Fibroblast of lung (primary cell): Measurements from ENCODE around the gene KCNIP1.

Experiments
- CTCF ChIP-seq, 2 donors: IDR thresholded peaks in 1 of 2; conservative IDR thresholded peaks in 1 of 2; 1 replicate in 1 of 2; 2 replicates in 1 of 2; pipeline ENCODE4 v1.5.1; 2011 to 2012; ENCODE audit warnings: low read length in 2 of 2, control low read depth in 1 of 2, inconsistent platforms in 1 of 2, low read depth in 1 of 2, mild to moderate bottlenecking in 1 of 2
- EZH2 ChIP-seq: IDR thresholded peaks from 2 replicates; pipeline ENCODE4 v1.5.1; 2012; ENCODE audit warnings: low read length, control low read depth, mild to moderate bottlenecking; ENCODE audit errors: missing control alignments

- TF ChIP-seq EZH2 (no peak), CTCF (conservative IDR thresholded peaks at IDR 0.05 in 1 of 2, IDR thresholded peaks at IDR 0.05 in 1 of 2; ENCODE audit: low read depth in 1 of 2, low read length in 2 of 2) (no peak)
These were observed 278.6 kb downstream of the KCNIP1 start for GRCh38 chr5:170782438-170782837.
